Activated CD4-positive, CD25-positive, alpha-beta regulatory T cell treated with anti-CD3 and anti-CD28 coated beads, Interleukin-2, amount 50 U/mL, for 16 hours (primary cell): ENCODE data around the gene MAPK14.
"Not testable (repeated sequence)": the region's sequence is repeated elsewhere in the genome, so short reads cannot be mapped to it uniquely, and the experiment has no call there.

Experiments used
- DNase-seq: peaks from one replicate; pipeline ENCODE4 v3.0.0-alpha.2; 2020; ENCODE audit warnings: low read depth, low spot score

The MAPK14 gene

DNA sequence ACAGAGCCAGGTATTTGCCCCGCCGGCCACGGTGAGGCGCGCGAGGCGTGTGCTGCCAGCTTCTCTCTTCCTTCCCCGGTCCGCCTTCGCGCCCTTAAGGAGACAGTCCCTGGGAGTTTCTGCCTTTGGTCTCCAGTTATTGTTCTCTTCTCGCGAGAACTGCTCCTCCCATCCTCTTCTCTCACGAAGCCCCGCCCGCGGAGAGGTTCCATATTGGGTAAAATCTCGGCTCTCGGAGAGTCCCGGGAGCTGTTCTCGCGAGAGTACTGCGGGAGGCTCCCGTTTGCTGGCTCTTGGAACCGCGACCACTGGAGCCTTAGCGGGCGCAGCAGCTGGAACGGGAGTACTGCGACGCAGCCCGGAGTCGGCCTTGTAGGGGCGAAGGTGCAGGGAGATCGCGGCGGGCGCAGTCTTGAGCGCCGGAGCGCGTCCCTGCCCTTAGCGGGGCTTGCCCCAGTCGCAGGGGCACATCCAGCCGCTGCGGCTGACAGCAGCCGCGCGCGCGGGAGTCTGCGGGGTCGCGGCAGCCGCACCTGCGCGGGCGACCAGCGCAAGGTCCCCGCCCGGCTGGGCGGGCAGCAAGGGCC is at the start of gene MAPK14:
TSS of gene MAPK14 (plus strand) at position 308 of the 587 bp plus-strand sequence. CDS start 350 bp downstream, outside the sequence.
- DNase-seq = peak; percentile 97

DNA sequence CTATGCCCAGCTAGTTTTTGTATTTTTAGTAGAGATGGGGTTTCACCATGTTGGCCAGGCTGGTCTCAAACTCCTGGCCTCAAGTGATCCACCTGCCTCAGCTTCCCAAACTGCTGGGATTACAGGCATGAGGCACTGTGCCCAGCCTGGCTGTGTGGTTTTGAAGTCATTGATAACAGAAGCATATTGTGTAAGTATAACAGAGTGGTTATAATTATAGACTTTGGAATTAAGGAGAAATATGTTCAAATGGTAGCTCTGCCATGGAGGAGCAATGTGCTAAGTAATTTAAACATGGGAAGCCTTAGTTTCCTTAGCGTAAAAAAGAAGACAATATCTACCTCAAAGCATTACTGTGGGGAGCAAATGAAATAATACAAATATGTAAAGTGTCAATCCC is 47.5 kb upstream of the MAPK14 start:
- DNase-seq = not testable (repeated sequence)

DNA sequence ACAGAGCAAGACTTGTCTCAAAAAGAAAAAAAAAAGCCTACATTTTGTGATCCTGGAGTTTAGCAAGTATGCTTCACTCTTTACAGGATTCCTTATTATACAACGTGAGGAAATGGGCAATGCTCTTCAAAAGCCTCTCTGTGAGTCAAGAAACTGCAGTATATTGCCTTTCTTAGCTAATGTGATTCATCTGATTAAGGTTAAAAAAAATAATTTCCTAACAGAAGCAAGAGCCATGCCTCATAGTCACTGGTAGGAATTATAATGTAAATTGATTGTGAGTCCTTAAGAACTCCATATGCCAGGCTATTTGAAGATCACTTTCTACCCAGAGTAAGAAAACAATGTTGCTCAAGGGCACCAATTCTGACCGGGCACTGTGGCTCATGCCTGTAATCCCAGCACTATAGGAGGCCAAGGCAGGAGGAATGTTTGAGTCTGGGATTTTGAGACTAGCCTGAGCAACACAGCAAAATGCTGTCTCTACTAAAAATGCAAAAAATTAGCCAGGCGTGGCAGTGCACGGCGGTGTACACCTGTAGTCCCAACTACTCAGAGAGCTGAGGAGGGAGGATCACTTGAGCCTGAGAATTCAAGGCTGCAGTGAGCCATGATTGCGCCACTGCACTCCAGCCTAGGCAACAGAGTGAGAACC is 46.5 kb upstream of the MAPK14 start:
- DNase-seq = no peak

DNA sequence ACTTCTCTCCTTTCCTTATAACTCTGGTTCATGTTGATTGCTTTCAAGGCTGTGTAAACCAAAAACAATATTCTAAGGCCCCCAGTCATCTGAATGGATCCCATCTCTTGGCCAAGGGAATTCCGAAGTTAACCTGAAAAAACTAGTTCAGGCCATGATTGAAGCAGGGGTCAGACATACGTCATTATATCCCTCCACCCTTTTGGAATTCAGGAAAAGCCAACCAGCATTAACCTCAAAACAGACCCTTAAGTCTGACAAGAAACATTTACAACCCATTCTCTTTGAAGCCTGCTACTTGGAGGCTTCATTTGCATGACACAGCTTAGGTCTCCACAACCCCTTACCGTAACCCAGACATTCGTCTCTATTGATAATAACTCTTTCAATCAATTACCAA is 42.9 kb upstream of the MAPK14 start:
- no peak for DNase-seq

DNA sequence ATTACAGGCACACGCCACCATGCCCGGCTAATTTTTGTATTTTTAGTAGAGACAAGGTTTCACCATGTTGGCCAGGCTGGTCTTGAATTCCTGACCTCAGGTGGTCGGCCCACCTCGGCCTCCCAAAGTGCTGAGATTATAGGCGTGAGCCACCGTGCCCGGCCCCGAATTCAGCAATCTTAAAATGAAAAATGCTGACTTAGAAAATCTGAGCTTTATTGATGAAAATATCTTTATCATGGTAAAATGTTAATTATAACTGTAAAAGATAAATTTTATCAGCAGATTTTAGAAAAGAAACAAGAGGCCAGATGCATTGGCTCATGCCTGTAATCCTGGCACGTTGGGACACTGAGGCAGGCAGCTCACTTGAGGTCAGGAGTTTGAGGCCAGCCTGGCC is 39.6 kb upstream of the MAPK14 start:
- DNase-seq = not testable (repeated sequence)

DNA sequence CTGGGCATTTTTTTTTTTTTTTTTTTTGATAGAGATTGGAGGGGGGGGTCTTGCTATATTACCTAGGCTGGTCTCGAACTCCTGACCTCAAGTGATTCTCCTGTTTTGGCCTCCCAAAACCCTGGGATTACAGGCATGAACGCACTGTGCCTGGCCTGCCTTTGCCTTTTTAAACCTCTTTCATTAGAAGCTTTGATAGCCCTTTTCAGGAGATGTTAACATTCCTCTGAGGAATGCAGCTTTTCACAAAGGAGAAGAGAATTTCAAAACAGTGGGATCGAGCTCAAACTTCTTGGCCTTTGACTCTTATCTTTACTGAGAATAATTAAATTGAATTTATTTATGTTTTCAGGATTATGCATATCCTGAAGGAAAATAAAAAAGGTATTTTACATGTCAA is 34.5 kb upstream of the MAPK14 start:
- DNase-seq = no peak

DNA sequence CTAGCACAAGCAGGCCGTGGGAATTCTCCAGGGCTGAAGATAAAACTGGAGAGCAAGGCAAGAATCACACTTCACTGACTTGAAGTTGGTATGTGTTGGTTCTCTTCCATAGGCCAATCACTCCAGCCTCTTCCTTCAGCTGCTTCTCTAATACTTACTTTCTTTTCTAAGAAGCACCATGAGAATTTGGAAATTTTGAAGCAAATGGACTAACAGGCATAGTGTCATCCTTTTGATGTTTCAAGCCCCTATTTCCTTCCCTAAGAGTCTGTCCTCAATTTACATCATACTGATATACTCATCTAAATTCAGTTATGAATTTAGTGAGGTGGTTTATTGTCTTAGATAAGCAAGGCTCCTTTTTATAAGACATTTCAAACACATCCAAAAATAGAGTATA is 27.2 kb upstream of the MAPK14 start:
- DNase-seq = no peak

DNA sequence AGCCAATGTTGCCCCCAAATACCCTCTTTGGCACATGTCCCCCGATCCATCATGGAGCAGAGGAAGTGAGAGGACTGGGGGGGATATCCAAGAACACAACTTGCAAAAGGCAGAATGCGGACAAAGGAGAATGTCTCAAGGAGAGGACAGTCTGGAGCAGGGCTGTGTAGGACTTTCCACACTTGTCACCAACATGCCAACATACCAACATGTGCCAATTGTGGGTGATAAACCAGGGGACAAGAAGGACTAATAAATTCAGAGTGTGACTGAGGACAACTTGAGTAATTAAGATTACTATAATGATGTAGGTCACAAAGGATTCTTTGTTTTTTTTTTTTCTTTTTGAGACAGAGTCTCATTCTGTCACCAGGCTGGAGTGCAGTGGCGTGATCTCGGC is 11.9 kb upstream of the MAPK14 start:
- DNase-seq = no peak

DNA sequence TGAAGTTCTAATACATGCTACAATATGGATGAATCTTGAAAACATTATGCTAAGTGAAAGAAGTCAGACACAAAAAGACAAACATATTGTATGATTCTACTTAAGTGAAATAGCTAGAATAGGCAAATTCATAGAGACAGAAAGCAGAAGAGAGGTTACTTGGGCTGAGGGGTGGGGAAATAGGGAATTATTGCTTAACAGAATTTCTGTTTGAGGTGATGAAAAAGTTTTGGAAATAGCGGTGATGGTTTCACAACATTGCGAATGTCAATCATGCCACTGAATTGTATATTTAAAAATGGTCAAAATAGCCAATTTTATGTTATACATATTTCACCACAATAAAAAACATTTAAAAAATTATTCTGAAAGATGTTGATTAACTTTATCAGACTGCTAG is 9.3 kb upstream of the MAPK14 start:
- no peak for DNase-seq

DNA sequence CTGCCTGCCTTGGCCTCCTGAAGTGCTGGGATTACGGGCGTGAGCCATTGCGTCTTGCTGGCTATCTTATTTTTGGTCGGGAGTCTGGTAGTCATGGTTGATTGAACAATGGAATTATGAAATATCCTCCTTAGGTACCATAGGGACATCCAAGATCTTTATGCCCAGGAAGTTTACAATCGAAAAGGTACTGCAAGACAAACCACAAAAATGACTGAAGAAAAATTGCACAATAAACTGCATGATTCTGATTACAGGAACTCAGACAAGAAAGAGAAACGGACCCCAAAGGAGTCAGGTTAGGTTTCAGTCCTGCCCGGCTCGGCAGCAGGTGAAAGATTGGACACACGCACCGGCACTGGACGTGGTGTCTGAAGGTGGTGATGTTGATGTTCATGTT is 8.4 kb upstream of the MAPK14 start:
- no peak for DNase-seq

DNA sequence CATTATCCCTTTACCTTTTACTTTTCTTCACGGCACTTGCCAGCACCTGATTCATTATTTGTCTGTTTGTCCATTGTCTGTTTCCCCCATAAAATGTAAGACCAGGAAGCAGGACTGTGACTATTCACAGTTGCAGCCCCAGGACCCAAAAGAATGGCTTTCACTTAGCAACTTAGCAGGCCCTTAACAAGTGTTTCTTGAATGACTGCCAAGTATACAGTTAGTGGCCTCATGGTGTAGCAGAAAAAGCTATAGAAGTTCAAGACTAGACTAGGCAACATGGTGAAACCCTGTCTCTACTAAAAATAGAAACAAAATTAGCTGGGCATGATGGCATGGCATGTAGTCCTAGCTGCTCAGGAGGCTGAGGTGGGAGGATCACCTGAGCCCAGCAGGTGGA is 7.5 kb upstream of the MAPK14 start:
- DNase-seq = no peak

DNA sequence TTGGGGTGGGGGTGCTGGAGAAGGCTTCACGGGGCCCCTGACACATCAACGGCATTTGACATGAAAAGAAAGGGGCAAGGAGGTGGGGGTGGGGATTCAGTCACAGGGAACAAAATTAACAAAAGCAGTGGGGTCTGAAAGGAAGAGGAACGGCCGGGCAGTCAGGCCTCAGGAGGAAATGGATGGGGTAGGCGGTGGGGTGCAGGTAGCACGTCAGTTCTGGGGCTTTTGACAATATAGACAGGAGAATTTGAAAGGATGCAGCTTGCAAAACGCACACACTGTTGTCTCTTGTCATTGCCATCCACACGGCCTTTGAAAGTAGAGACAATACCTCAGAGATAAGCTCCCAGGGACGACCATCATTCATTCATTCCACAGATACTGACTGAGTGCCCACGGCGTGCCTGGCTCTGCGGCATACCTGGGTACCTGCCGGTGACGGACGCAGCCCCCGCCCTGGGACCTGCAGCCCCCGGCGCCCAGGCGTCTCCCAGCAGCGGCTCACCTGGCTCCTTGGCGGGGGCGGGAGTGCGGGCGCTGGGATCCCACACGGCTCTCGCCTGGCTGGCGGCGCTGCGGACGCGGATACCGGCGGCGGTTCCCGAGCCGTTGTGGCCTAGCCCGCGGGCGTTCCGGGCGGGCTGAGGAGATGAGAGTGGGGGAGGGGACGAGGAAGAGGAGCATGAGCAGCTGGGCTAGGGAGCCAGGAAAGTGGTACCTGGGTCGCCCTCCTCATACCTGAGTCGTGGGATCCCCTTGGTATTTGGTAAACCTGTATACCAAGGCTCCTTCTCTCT is 3.4 kb upstream of the MAPK14 start, which contains the start of gene SLC26A8:
TSS of gene SLC26A8 (minus strand) at position 646 of the 800 bp plus-strand sequence. CDS start 4,934 bp downstream, outside the sequence.
- DNase-seq = no peak

DNA sequence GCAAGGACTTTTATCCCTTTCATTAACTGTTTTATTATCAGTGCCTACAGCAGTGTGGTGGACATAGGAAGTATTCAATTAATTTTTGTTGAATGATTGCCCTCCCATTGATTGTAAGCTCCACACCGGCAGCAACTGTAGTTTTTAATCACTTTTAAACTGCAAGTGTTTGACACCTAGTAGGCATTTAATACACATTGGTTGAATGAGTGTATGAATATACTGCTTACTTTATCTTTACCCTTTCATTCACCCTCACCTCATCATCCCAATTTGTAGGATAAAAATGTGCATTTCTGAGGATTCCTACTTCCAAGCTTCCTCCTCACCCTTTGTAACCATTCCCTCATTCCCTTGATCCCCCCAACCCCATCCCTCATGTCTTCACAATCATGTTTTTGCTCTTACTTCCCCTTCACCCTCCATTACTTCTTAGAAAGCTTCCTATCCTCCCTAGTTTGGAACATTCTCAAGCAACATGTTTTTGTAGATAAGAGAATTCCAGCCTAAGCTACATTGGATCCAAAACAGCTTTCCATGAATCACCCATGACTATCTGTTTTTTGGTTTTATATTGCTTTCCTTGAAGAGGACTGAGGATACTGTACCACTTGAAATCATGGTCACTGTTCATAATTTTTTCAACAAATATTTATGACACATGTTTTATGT is 2.2 kb upstream of the MAPK14 start:
- no peak for DNase-seq

DNA sequence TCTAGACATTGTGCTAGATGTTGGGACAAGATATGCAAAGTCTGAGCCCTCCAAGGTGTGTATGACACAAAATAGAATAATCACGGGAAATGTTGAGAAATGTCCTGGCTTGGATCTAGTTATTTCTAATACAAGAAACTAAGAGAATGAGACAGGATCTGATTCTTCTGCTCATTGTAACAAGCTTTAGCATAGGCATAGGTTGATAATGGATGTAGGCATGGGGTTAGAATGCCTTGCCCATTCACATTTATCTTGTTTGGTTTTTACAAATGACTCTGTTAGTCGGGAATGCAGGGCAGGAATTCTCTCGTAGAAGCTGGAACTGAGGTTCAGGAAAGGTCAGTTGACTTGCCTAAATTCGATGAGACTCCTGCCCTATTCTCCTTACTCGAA is 1.7 kb upstream of the MAPK14 start:
- no peak for DNase-seq

DNA sequence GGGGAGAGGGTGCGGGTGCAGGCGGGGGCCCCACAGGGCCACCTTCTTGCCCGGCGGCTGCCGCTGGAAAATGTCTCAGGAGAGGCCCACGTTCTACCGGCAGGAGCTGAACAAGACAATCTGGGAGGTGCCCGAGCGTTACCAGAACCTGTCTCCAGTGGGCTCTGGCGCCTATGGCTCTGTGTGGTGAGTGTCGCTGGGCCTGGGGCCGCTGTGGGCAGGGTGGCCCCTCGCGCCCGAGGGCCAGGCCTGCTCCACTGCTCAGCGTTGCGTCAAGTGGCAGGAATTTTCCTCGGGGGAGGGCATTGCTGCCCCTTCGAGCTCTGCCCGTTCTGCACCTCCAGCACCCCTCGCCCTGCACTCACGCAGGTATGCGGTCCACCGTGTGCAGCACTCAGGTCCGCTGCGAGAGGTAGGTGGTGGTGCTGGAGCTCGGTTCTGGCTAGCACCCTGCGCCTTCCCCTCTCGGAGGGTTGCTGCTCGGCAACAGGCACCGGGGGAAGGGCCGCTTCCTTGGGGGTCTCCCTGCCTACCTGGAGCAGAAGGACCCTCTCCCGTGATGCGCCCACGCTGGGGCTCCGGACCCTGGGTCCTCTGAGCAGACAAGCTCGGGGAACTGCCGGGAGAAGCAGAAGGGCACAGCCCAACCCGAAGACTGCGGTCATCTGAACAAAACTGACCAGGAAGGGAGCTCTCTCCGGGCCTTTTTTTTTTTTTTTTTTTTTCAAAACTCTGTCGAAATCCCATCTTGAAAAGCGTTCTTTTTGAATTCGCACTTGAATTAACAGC is 674 bp downstream of the MAPK14 start:
- peak; percentile 14 for DNase-seq

DNA sequence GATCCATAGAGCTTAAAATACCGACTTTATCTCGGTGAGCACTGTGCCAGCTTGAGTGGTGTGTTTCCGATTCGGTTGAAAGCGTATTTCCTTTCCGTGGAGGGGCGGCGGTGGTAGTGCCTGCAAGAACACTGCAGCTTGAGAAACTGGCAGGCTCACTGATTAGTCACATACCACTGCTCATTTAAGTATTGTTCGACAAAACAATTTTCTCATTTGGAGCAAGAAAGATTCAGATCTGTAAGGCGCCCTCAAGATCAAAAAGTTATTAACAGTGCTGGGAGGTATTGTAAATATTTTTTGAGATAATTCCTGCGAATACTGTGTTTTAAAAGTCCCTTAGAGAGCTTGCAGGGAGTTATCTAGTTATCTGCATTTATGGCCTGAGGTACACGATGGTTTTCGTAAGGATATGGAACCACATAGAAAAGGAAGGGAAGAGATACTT is 1.3 kb downstream of the MAPK14 start:
- peak; percentile 55 for DNase-seq

DNA sequence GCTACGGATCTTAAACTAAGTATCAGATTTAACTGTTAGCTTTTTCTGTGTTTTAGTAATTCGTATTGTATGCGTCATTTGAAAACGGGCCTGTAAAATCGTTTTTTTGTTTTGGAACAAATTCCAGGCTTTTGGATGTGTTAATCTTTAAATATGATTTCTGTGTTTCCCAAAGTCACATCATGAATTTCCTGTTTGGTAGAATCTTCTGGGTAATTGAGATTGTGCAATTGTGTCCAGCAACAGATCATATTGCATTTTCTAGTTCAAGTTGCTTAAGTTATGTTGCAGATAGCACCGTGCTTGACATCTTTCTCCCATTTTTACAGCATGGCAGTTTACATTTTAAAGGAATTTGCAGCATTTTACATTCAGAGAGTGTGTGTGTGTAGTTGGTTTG is 1.9 kb downstream of the MAPK14 start:
- no peak for DNase-seq

DNA sequence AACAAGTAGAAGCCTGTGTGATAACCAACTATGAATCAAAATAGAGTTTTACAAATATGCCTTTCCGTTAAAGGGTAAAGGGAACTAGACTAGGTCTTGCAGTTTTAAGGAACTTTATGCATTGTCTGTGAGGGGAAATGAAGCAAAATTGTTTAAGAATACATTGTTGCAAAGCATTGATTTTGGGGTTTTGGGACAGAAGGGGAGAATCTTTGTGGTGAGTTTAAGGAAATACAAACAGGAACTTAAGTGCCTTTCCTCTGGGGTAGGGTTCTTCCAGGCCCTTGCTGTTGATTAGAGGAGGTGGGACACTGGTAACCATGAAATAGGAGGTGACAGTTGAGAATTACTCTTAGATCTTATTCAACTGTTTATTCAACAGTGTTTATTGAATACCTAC is 4.7 kb downstream of the MAPK14 start:
- no peak for DNase-seq

DNA sequence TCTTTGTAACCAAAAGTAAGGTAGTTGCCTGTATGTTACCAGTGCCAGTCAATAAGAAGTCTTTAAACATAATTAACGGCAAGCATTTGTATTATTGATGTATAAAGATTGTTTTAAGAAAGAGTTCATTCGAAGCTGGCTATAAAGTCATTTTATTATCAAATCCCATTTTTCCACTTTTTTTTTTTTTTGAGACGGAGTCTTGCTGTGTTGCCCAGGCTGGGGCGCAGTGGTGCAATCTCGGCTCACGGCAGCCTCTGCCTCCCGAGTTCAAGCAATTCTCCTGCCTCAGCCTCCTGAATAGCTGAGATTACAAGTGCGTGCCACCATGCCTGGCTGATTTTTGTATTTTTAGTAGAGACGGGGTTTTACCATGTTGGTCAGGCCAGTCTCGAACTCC is 5.5 kb downstream of the MAPK14 start:
- DNase-seq = not testable (repeated sequence)

DNA sequence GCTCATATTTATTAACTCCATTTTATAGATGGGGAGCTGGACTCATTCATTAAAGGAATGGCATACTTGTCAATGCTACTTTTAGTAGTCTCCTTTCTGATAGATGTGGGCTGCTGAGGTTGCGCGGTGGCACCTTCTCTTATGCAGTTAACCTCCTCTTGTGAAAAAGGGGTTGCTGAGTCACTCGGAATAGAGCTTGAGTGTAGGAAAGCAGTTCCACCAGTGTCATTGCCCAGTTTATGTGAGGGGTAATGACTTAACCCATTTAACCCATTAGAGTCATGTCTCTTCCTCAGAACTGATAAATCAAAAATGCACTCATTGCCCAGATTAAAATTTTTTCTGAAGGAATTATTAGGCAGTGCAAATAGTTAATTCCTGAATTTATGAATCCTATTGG is 6.3 kb downstream of the MAPK14 start:
- DNase-seq = no peak

DNA sequence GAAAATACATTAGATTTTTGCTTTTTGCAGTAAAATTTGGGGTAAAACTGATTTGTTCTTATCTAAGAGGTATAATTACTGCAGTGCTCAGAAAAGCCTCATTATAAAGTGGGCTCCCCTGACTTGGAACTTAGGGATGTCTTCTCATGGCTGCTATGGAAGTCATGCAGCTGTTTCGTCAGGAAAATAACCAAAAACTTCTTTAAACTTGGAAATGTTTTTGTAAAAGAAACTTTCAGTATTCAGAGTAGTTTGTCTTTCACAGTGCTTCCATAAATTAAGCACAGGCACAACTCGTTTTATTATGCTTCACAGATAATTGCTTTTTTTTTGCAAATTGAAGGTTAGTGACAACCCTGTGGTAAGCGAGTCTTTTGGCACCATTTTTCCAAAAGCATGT is 6.8 kb downstream of the MAPK14 start:
- no peak for DNase-seq
